Esophagus squamous epithelium (tissue), 4 donors: Measurements from ENCODE around the gene NXN.

Source experiments
- POLR2A ChIP-seq, 4 donors: fragments of 450-650 bp; IDR thresholded peaks; one replicate each; pipeline ENCODE4 v1.6.1; 2017; ENCODE audit warnings: antibody characterized with exemption in 4 of 4, mild to moderate bottlenecking in 4 of 4, moderate library complexity in 3 of 4
- TF ChIP-seq, protein P1 (sequence below), 6 experiments: fragments of 450-650 bp in 4 of 6; fragments of 200-600 bp in 2 of 6; sonication (generic) in 2 of 6; IDR thresholded peaks; one replicate each; pipeline ENCODE4 v1.5.1; 2016 to 2019; ENCODE audit warnings: antibody characterized with exemption in 6 of 6, mild to moderate bottlenecking in 4 of 6, moderate library complexity in 4 of 6

DNA sequence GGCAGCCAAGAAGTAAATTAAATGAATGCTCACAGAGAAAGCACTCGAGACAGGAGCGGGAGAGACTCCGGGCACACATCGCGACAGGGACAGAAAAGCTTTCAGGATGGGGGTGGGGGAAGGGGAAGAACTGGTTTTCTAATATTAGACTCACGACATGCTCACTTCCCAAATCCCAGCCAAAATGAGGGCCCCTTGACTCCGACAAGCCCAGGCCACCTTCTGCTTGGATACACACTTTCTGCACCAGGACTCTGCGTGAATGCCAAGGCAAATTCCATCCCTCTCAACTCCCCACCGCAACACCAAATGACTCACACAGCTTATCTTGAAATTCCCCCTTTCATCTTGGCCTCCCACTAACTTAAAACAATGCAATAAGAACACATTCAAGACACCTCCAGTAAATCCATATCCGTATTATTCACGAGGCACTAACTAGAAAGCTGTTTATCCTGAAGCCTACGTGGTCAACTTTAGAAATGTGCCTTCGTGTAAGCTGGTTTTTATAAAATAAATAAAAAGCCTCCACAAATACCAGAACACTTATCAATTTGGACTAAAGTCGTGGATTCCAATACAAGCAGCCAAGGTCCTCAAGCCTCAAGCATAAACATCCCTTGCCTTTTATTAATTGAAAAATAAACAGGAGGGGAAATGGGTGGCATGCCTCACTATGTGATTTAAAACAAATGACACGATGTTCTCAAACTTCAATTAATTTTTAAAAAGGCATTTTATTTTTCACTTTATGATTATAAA, 46.1 kb downstream of the NXN start:
- TF ChIP-seq, protein P1, sequence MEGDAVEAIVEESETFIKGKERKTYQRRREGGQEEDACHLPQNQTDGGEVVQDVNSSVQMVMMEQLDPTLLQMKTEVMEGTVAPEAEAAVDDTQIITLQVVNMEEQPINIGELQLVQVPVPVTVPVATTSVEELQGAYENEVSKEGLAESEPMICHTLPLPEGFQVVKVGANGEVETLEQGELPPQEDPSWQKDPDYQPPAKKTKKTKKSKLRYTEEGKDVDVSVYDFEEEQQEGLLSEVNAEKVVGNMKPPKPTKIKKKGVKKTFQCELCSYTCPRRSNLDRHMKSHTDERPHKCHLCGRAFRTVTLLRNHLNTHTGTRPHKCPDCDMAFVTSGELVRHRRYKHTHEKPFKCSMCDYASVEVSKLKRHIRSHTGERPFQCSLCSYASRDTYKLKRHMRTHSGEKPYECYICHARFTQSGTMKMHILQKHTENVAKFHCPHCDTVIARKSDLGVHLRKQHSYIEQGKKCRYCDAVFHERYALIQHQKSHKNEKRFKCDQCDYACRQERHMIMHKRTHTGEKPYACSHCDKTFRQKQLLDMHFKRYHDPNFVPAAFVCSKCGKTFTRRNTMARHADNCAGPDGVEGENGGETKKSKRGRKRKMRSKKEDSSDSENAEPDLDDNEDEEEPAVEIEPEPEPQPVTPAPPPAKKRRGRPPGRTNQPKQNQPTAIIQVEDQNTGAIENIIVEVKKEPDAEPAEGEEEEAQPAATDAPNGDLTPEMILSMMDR (IDR thresholded peaks at IDR 0.05): no peak
- TF ChIP-seq POLR2A (IDR thresholded peaks at IDR 0.05): no peak
